Measurements from ENCODE around the gene AKNA.

GRCh38 chr9:114386361-114386885, 1.4 kb downstream of the AKNA start:
- TF ChIP-seq CTCF (IDR thresholded peaks at IDR 0.05; ENCODE audit: low read length) (no peak), EZH2 (IDR thresholded peaks at IDR 0.05; ENCODE audit: borderline replicate concordance, low read length) (no peak)

All from OCI-LY1 (cell line).